Lower lobe of right lung (tissue), 2 donors: ENCODE measurements around the gene TMEM250. TPM values are rescaled to one million over a fixed set of nuclear protein-coding genes. Genes with fewer than 3 reads are reported as not detected.

Source experiments
- ATAC-seq, 2 donors: fragments of 200-7000 bp; cut with Tn5 transposase; one replicate each; pipeline ENCODE4 v1.9.1; 2020 to 2022; ENCODE audit warnings: mild to moderate bottlenecking in 2 of 2, moderate library complexity in 2 of 2
- DNase-seq: peaks from one replicate; pipeline ENCODE4 v3.0.0-alpha.2; 2020
- H3K27ac ChIP-seq: fragments of 200-600 bp; one replicate; pipeline ENCODE4 v1.8.0; 2022
- H3K27me3 ChIP-seq: fragments of 200-600 bp; one replicate; pipeline ENCODE4 v1.8.0; 2022; ENCODE audit warnings: low read depth
- H3K36me3 ChIP-seq: fragments of 200-600 bp; one replicate; pipeline ENCODE4 v1.8.0; 2022; ENCODE audit warnings: mild to moderate bottlenecking
- H3K4me1 ChIP-seq: fragments of 200-600 bp; one replicate; pipeline ENCODE4 v1.8.0; 2022
- H3K4me3 ChIP-seq: fragments of 200-600 bp; one replicate; pipeline ENCODE4 v1.8.0; 2022; ENCODE audit warnings: mild to moderate bottlenecking
- H3K9me3 ChIP-seq: fragments of 200-600 bp; one replicate; pipeline ENCODE4 v1.8.0; 2022
- intact Hi-C: fragments of 100-400 bp; cut with DNase I; formaldehyde crosslinking; loops from one replicate; pipeline ENCODE4 v1.11.0; 2022
- total RNA-seq: library from RNA; stranded (reverse); fragmentation: NEBNext Ultra II Directional; extraction: Animal tissue kit (Norgen Biotek cat#: 25700); gene quantifications from one replicate; pipeline ENCODE4 v1.2.1, GENCODE V29; 2021
- TF ChIP-seq, protein P1 (sequence below): fragments of 200-600 bp; IDR thresholded peaks from one replicate; pipeline ENCODE4 v1.8.0; 2022; ENCODE audit warnings: antibody characterized with exemption, mild to moderate bottlenecking
- donor health status: DM: no; HTN: yes; CAD: no; lungs with severe emphysema.

The TMEM250 gene
- total RNA-seq, 1 donor from 2014 or later, result 31.2 TPM

DNA sequence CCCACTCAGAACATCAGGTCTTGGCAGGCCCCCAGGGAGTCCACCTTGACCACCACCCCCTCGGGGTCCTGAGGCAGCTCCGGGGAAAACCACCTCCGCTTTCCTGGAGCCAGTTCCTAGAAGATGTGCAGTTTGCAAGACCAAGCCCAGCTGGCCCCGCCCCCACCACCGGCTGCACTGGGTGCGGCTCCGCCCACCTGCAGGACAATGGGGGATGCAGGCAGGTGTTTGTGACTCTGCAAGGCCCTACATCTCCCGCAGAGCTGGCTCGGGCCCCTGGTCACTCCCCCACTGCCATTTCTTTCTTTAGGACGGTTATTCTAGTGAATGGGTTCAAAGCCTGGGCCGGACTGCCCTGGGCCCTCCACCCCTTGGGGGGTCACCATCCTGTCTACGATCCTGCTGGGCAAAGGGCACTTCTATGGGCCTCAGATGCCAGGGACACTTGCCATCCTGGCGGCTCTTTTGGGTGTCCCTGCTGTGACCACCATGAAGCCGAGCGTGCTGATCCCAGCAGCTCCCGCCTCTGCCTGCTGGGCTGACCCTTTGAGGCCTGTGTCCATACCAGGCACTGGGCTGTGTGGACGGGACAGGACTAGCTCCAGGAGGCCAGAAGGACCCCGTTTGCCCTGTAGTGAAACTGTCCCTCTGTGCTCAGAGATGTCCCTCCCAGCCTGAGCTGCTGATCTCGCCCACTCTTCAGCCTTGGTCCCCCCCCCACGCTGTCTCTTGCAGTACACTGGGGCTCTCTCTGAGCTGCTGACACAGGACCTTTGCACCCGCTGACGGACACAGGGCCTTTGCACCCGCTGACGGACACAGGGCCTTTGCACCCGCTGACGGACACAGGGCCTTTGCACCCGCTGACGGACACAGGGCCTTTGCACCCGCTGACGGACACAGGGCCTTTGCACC is 17.7 kb downstream of the TMEM250 start:
- intact Hi-C loops, result no loop called here
- peaks cover 5% of the 10 kb centered on the region for H3K27me3 ChIP-seq
- H3K4me1 ChIP-seq, result peaks cover 25% of the 10 kb centered on the region
- H3K36me3 ChIP-seq, result no peaks in the 10 kb centered on the region
- TF ChIP-seq, protein P1, sequence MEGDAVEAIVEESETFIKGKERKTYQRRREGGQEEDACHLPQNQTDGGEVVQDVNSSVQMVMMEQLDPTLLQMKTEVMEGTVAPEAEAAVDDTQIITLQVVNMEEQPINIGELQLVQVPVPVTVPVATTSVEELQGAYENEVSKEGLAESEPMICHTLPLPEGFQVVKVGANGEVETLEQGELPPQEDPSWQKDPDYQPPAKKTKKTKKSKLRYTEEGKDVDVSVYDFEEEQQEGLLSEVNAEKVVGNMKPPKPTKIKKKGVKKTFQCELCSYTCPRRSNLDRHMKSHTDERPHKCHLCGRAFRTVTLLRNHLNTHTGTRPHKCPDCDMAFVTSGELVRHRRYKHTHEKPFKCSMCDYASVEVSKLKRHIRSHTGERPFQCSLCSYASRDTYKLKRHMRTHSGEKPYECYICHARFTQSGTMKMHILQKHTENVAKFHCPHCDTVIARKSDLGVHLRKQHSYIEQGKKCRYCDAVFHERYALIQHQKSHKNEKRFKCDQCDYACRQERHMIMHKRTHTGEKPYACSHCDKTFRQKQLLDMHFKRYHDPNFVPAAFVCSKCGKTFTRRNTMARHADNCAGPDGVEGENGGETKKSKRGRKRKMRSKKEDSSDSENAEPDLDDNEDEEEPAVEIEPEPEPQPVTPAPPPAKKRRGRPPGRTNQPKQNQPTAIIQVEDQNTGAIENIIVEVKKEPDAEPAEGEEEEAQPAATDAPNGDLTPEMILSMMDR, result no peak
- no peak for DNase-seq
- H3K4me3 ChIP-seq, result no peak overlapping the region
- no peak overlapping the region for H3K27ac ChIP-seq
- no peak for ATAC-seq
- H3K9me3 ChIP-seq, result no peaks in the 10 kb centered on the region

DNA sequence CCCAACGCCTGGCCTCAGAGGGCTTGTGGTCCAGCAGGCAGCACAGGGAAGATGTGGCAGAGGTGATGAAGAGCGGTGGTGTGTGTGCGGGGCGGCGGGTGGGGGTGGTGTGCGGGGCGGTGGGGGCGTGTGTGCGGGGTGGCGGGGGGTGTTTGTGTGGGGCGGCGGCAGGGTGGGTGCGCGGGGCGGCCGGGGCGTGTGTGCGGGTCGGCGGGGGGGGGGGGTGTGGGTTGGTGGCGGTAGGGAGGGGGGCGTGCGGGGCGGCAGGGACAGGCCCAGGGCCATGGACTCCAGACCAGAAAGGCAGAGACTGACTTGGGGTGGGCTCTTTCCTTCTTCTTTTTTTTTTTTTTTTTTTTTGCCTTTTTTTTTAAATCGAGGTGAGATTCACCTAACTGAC is 19.1 kb downstream of the TMEM250 start:
- ATAC-seq (no peak), DNase-seq (no peak)
- peaks cover 17% of the 10 kb centered on the region for H3K4me1 ChIP-seq
- H3K9me3 ChIP-seq, result no peaks in the 10 kb centered on the region
- TF ChIP-seq, protein P1, result no peak
- peaks cover 5% of the 10 kb centered on the region for H3K27me3 ChIP-seq
- H3K27ac ChIP-seq, result no peak overlapping the region
- H3K36me3 ChIP-seq, result no peaks in the 10 kb centered on the region
- H3K4me3 ChIP-seq, result no peak overlapping the region
- intact Hi-C loops, result no loop called here

DNA sequence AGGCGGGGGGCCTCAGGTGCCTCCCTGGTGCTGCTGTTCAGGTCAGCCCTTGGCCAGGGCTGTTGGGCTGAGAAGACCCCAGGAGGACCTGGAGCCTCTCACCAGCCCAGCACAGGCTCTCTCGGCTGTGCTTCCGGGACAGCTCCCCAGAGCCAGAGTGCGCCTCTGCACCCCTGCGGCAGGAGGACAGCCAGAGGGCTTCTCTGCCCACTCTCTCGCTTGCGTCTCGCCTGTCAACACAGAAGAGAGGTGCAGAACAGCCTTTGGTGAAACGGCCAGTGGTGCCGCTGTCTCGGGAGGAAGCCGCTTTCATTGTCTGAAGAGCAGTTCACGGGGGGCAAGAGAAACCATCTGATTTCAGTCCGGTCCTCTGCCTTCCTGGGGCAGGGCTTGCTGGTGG is 19.8 kb downstream of the TMEM250 start:
- Histone ChIP-seq H3K27me3 (peaks cover 5% of the 10 kb centered on the region), H3K27ac (no peak overlapping the region), H3K9me3 (no peaks in the 10 kb centered on the region), H3K4me3 (no peak overlapping the region), H3K4me1 (peaks cover 21% of the 10 kb centered on the region), H3K36me3 (no peaks in the 10 kb centered on the region)
- TF ChIP-seq, protein P1, result no peak
- intact Hi-C loops, result no loop called here
- ATAC-seq, result no peak
- no peak for DNase-seq

DNA sequence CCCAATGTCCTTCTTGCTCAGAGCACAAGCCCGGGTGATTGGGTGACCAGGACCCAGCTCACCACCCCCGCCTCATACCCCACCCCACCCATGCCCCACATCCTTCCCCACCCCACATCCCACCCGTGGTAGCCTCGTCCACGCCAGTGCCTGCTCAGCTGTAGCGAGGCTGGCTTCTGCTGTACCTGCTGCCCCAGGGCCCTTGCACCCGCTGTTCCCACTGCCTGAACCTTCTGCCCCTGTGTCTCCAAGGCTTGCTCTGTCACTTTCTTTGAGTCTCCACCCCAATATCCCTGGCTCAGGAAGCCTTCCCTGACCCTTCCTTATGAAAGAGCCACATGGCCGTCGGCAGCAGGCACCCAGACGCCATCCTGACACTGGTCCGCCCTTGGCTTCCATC is 20.5 kb downstream of the TMEM250 start:
- Histone ChIP-seq H3K9me3 (no peaks in the 10 kb centered on the region), H3K4me3 (no peak overlapping the region), H3K4me1 (peaks cover 27% of the 10 kb centered on the region), H3K27ac (no peak overlapping the region), H3K27me3 (peaks cover 5% of the 10 kb centered on the region), H3K36me3 (no peaks in the 10 kb centered on the region)
- TF ChIP-seq, protein P1, result no peak
- no peak for DNase-seq
- ATAC-seq, result no peak
- intact Hi-C loops, result no loop called here

DNA sequence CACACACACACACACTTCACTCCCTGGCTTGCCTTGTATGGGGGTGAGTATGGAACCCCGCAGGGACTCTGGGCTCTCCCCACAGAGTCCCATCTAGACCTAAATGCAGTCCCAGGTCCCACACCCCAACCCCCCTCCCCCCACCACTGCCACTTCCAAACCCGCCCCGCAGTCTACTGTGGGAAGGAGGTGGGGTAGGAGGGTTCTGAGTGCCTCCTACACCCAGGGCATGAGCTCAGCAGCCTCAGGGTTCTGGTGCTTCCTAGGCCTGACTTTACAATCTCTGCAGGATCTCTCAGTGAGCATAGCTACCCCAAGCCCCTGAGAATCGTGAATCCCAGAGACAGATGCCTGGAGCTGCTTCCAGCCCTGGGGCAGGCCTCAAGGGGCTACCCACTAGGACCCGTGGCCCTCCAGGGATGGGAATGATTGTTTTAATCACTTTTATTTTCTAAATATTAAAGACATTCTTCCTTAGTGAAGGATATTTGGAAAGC is 22.1 kb downstream of the TMEM250 start:
- Histone ChIP-seq H3K4me1 (peaks cover 44% of the 10 kb centered on the region), H3K27me3 (peaks cover 5% of the 10 kb centered on the region), H3K4me3 (no peak overlapping the region), H3K9me3 (no peaks in the 10 kb centered on the region), H3K27ac (no peak overlapping the region), H3K36me3 (peaks cover 3% of the 10 kb centered on the region)
- ATAC-seq (no peak), DNase-seq (no peak)
- intact Hi-C loops, result no loop called here
- TF ChIP-seq, protein P1, result no peak
